HTR-8/SVneo (cell line): ENCODE data around the gene TMEM248.
"Not testable (repeated sequence)": the region's sequence is repeated elsewhere in the genome, so short reads cannot be mapped to it uniquely, and the experiment has no call there.

Experiments used
- DNase-seq: peaks from one replicate; pipeline ENCODE4 v3.0.0; 2011; ENCODE audit warnings: low spot score, mixed read lengths; ENCODE audit not compliant: insufficient read length
- FAIRE-seq: peaks from 2 replicates; lab custom pipeline; 2011; peaks lifted over from hg19 to GRCh38; lab: Jason Lieb, UNC

The TMEM248 gene

GRCh38 chr7:66946545-66946944 is 25.5 kb downstream of the TMEM248 start:
- DNase-seq = no peak
- FAIRE-seq = no peak

- no peak for FAIRE-seq
- DNase-seq = no peak
Measured at GRCh38 chr7:66948480-66949109, 27.6 kb downstream of the TMEM248 start.

GRCh38 chr7:66950311-66950710 is 29.3 kb downstream of the TMEM248 start:
- DNase-seq = no peak
- FAIRE-seq = no peak

GRCh38 chr7:66950763-66951162 is 29.7 kb downstream of the TMEM248 start:
- no peak for DNase-seq
- FAIRE-seq = no peak

- no peak for FAIRE-seq
- peak; percentile 59 for DNase-seq
Measured at GRCh38 chr7:66952343-66953043, 31.5 kb downstream of the TMEM248 start.

- DNase-seq = no peak
- no peak for FAIRE-seq
Measured at GRCh38 chr7:66953044-66953427, 32.0 kb downstream of the TMEM248 start.

GRCh38 chr7:66957595-66958290 is 36.7 kb downstream of the TMEM248 start:
- DNase-seq = no peak

GRCh38 chr7:66958538-66959350 is 37.7 kb downstream of the TMEM248 start:
- no peak for DNase-seq
- no peak for FAIRE-seq

More at GRCh38 chr7:66957595-66958290, 36.7 kb downstream of the TMEM248 start:
- FAIRE-seq = no peak

GRCh38 chr7:66960192-66960591 is 39.2 kb downstream of the TMEM248 start:
- DNase-seq (no peak), FAIRE-seq (no peak)

GRCh38 chr7:66961096-66961495 is 40.1 kb downstream of the TMEM248 start:
- no peak for FAIRE-seq
- no peak for DNase-seq

- DNase-seq = no peak
- no peak for FAIRE-seq
Measured at GRCh38 chr7:66964411-66964810, 43.4 kb downstream of the TMEM248 start.

GRCh38 chr7:66967029-66967428 is 46.0 kb downstream of the TMEM248 start:
- FAIRE-seq (no peak), DNase-seq (no peak)

GRCh38 chr7:66969001-66969400 is 48.0 kb downstream of the TMEM248 start:
- FAIRE-seq, DNase-seq: not testable (repeated sequence)

GRCh38 chr7:66970310-66970709 is 49.3 kb downstream of the TMEM248 start:
- FAIRE-seq = no peak
- DNase-seq = no peak

GRCh38 chr7:66974986-66975590 is 54.1 kb downstream of the TMEM248 start:
- FAIRE-seq = no peak
- DNase-seq = no peak

- peak; percentile 49 for FAIRE-seq
- not testable (repeated sequence) for DNase-seq
Measured at GRCh38 chr7:66978312-66978711, 57.3 kb downstream of the TMEM248 start.

GRCh38 chr7:66979013-66979412 is 58.0 kb downstream of the TMEM248 start:
- not testable (repeated sequence) for FAIRE-seq, DNase-seq

- not testable (repeated sequence) for DNase-seq
Measured at GRCh38 chr7:66980336-66980735, 59.3 kb downstream of the TMEM248 start.

GRCh38 chr7:66989552-66989951 is 68.5 kb downstream of the TMEM248 start:
- DNase-seq, FAIRE-seq: not testable (repeated sequence)

More at GRCh38 chr7:66980336-66980735, 59.3 kb downstream of the TMEM248 start:
- FAIRE-seq = not testable (repeated sequence)

- not testable (repeated sequence) for DNase-seq, FAIRE-seq
Measured at GRCh38 chr7:66994051-66994450, 73.0 kb downstream of the TMEM248 start.
